ENCODE data around the gene KIF16B. TPM values are rescaled to one million over a fixed set of nuclear protein-coding genes. Genes with fewer than 3 reads are reported as not detected.

KIF16B gene
- total and polyA plus RNA-seq, 10 of the 15 experiments (the other 5 are each of a cell fraction or from before 2014, with no cell fraction given), result 0.21 to 5.2 (median 3.0) TPM

- TF ChIP-seq E4F1 (IDR thresholded peaks at IDR 0.05; ENCODE audit: borderline replicate concordance, partially characterized antibody) (no peak), BRCA1 (IDR thresholded peaks at IDR 0.05; ENCODE audit: low read depth, low read length) (no peak), ZBTB11 (CRISPR knock-in tag; IDR thresholded peaks at IDR 0.05) (no peak), NFYA (IDR thresholded peaks at IDR 0.05; ENCODE audit: borderline replicate concordance, low read depth, low read length) (no peak), MYC (IDR thresholded peaks at IDR 0.05; ENCODE audit: insufficient read depth, insufficient read length, insufficient replicate concordance, low read length, severe bottlenecking) (no peak), SKIL (IDR thresholded peaks at IDR 0.05; ENCODE audit: low read depth, poor library complexity, severe bottlenecking) (no peak), BACH1 (IDR thresholded peaks at IDR 0.05; ENCODE audit: borderline replicate concordance) (no peak)
Measured at GRCh38 chr20:16581241-16581640, 8.0 kb upstream of the KIF16B start (continued).

Data from GM12878 (cell line).